ENCODE results near the gene BLOC1S5.
"Not testable (repeated sequence)": the region's sequence is repeated elsewhere in the genome, so short reads cannot be mapped to it uniquely, and the experiment has no call there.

- not testable (repeated sequence) for TF ChIP-seq CTCF, EZH2phosphoT487 (IDR thresholded peaks at IDR 0.05)
Measured at GRCh38 chr6:8034107-8034506, 30.1 kb downstream of the BLOC1S5 start.
